HS-27A (cell line): ENCODE measurements around the gene TMC3.

Experiments
- DNase-seq: peaks from one replicate; pipeline ENCODE4 v3.0.0-alpha.2; 2012; ENCODE audit warnings: low read depth, missing footprints

TMC3 gene

GRCh38 chr15:81322676-81323253 lies 51.2 kb downstream of the TMC3 start:
- no peak for DNase-seq

GRCh38 chr15:81321667-81322066 lies 52.3 kb downstream of the TMC3 start:
- no peak for DNase-seq

DNA sequence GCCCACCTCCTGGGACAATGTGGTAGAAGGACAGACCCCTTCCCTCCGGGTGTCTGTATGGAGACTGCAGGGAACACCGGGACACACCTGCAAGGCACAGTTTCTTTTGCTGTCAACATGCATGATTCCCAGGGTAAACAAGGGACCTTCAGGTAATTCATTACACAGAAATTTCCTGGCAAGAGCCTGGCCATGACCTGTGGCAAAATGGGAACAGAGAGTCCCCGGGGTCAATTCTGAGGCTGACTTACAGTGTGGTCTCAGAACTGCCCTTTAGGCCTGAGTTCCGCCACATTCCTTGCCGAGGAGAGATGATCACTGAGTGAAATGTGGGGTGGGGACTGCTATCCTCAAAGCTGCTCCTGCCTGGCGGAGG lies 56.4 kb downstream of the TMC3 start:
- no peak for DNase-seq

- no peak for DNase-seq
Measured at GRCh38 chr15:81316267-81316666, 57.7 kb downstream of the TMC3 start.

GRCh38 chr15:81315452-81316175 lies 58.4 kb downstream of the TMC3 start:
- no peak for DNase-seq

DNA sequence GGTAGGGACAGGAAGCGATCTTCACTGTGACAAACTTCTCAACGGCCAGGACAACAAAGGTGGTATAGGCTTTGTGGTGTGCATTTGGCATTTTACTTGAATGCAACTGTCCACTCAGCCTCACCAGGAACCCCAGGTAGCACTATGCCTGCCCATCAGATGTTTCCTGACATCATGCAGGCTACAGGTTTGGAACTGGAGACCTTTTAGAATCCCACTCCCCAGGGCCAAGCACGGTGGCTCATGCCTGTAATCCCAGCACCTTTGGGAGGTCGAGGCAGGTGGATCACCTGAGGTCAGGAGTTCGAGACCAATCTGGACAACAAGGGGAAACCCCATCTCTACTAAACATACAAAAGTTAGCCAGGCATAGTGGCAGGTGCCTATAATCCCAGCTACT lies 59.6 kb downstream of the TMC3 start:
- DNase-seq = no peak

GRCh38 chr15:81313686-81314085 lies 60.3 kb downstream of the TMC3 start:
- no peak for DNase-seq

GRCh38 chr15:81312790-81313543 lies 61.0 kb downstream of the TMC3 start:
- DNase-seq = peak; percentile 99

DNA sequence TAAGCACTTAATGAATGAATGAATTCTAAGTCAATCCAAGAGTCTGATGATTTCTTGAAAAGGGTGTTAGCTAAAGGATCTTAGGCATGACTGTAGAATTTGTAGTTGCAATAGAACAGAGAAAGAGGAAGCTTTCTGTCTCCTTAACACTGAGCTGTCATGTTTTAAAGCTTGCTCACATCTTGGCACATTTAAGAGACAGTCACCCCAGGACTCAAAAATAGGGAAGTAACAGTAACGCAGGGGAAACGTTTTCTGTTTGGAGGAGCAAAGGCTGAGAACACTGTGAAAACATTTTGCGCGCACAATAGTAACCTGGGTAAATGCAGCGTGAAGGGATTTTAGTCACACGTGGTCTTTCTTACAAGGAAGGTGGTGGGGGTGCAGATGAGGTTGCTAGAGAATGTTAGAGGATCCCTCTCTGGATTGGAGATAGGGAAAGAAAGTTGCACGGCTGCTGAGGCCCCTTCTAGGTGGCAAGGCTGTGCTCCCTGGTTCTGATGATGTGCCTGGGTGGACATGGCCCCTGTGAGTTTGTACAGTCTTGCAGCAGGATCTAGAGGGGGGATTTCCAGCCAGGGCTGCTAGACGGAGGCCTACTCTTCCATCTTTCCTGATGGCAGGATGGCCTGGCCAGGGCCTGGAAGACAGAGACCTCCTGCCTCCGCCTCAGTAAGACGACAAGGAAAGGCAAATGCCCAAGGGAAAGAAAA lies 62.1 kb downstream of the TMC3 start:
- no peak for DNase-seq

DNA sequence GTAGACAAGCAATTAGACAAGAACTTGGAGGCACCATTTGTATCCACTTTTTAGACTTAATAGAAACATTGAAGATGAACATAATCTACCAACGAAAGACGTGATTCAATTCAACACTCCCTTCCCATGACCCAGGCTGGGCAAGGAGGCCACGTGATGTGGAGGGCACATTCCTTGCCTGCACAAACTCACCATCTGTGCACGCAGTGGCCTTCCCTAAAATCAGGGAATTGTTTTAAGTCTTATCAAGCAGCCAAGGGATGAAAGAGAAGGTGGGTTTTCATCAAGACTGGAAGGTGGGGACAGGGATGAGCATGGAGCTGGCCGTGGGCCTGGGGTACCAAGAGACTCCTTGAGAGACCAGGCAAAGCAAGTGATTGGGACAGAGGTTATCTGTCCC lies 63.5 kb downstream of the TMC3 start:
- no peak for DNase-seq

DNA sequence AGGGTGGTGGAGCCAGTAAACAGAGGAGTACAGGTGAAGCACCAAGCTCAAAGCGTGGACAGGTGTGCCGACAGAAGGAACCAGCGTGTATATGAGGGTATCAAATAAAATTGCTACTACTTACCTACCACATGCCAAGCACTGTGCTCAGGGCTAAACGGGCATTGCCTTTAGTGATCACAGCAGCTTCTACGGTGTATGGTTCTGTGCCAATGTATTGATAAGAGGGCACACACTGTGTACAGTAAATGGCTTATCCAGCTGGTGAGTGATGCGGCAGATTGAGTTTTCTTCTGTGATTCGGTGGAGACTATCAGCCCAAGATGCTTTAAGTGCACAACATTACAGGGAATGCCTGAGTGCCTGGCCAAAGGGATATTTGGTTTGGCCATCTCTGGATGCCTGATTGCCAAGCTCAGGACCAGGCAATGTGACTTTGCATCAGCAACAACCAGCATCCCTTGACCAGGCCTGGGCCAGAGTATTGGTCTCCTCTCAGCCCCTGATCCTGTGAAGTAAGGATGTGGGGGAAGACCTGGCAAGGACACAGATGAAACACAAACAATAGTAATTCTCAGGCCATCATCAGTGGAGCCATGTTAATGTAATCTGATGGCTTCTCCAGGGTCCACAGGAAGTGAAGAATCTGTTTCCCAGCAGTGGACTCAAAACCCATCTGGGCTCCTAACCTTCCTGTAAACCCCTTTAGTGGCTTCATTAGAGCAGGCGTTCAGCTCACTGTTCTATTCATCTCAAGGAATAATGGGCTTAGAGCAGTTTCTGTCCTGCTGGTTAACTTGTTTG lies 64.2 kb downstream of the TMC3 start:
- DNase-seq = no peak

DNA sequence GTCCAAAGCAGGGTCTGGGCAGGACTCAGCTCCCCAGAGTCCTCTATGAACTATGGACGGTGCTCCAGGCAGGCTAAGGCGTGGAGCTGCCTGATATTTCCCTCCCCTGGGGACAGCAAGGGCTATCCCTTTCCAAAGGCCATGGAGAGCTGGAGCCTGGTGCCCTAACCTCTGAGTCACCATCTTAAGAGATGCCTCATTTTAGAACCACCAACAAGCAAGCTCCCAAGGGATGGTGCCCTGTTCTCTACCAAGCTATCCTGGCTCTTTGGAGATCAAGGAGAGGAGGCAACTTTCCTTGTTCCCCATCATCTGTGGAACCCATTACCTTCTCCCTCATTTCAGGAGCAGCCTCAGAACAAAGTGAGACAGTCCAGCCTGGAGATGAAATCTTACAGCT lies 65.8 kb downstream of the TMC3 start:
- DNase-seq = no peak

DNA sequence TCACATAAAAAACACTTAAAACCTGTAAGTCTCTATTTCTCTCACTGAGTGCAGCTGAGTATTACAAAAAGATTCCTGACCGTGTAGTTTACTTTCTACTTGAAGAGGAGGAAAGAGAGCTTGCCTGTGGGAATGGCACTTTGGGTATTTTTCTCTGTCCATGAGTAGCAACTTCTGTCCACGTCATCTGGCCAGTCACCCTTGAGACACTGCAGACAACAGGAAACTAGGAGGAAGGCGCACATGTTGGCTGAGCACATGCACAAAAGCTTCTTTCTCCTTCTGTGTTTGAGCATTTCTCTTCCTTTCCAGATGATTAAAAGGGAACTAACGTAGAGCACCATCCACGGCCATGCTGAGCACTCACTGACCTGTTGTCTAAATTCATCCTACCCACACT lies 69.8 kb downstream of the TMC3 start:
- no peak for DNase-seq

GRCh38 chr15:81303244-81304225 lies 70.5 kb downstream of the TMC3 start:
- DNase-seq = no peak

DNA sequence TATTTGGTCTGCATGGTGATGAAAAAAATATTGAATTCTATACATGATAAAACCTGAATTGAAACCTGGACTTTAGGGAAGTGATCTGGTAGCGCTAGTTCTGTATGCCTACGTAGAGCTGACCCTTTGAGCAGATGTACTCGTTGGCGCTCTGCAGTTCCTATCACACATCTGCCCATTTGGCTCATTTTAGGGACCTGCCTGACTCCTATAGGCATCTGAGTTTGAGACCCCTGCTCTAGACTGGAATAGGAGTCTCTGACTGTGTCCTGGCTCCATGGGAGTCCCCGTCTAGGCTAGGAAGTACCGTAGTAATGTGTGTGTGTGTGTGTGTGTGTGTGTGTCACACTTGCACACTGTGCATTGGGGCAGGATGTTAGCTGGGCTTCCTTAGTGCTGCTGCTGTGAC lies 71.3 kb downstream of the TMC3 start:
- DNase-seq = no peak

DNA sequence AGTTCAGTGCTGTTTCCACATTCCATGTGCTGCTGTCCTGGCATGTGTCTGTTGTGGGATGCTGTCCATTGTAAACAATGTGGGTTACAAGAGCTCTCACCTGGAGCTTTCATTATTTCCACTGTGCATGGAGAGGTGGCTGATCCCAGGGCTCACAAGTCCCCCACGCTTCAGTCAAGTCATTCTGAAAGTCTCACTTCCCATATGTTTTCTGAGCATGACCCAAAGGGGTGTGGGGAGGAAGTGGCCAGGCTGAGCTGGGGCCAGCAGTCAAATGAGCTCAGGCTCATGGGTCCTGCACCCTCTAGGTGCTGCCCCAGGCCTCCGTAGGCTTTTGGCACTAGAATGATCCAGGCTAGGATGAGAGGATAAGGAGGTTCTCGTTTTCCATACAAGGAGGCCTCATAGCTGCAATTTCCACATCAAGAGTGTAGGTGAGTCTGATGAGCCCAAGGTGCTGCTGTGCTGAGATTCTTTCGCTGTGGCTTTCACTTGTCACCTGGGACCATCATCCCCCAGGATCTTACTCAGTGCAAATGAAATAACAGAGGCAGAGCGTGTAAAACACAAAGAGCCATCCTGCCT lies 72.1 kb downstream of the TMC3 start:
- DNase-seq = no peak

DNA sequence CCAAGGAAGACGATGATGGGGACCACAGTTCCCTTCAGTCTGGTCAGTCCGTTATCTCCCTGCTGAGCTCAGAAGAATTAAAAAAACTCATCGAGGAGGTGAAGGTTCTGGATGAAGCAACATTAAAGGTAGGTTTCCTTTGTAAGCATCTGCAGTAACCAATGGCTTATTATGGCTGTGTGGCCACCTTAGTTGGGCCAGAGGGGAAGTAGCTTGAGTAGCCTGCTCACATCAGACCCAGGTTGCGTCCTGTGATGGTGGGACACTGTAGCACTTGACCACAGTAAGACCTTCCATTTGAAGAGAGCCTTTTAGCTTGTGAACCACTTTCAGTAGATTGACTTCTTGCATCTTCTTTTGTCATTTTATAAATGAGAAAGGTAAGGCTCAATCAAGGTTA lies 72.6 kb downstream of the TMC3 start:
- no peak for DNase-seq

DNA sequence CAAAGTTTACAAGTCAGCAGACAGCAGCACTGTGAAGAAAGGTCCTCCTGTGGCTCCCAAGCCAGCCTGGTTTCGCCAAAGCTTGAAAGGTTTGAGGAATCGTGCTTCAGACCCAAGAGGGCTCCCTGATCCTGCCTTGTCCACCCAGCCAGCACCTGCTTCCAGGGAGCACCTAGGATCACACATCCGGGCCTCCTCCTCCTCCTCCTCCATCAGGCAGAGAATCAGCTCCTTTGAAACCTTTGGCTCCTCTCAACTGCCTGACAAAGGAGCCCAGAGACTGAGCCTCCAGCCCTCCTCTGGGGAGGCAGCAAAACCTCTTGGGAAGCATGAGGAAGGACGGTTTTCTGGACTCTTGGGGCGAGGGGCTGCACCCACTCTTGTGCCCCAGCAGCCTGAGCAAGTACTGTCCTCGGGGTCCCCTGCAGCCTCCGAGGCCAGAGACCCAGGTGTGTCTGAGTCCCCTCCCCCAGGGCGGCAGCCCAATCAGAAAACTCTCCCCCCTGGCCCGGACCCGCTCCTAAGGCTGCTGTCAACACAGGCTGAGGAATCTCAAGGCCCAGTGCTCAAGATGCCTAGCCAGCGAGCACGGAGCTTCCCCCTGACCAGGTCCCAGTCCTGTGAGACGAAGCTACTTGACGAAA lies 74.3 kb downstream of the TMC3 start:
- DNase-seq = no peak

DNA sequence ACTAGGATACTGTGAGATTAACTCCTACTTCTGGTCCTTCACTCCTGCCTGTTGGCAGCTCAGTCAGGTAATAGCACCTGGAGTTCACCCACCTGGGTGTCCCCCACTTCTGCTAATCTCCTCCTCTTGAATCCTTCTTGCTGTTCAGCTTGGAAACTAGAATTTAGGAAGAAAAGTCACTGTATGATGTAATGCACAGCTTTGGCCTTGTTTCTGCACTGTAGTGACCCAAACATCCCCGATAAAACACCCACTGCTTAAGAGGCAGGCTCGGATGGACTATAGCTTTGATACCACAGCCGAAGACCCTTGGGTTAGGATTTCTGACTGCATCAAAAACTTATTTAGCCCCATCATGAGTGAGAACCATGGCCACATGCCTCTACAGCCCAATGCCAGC lies 74.9 kb downstream of the TMC3 start:
- DNase-seq = no peak

GRCh38 chr15:81298611-81299010 lies 75.4 kb downstream of the TMC3 start:
- no peak for DNase-seq
